ENCODE data around the gene THADA.
"Not testable (repeated sequence)": the region's sequence is repeated elsewhere in the genome, so short reads cannot be mapped to it uniquely, and the experiment has no call there.

THADA gene

DNA sequence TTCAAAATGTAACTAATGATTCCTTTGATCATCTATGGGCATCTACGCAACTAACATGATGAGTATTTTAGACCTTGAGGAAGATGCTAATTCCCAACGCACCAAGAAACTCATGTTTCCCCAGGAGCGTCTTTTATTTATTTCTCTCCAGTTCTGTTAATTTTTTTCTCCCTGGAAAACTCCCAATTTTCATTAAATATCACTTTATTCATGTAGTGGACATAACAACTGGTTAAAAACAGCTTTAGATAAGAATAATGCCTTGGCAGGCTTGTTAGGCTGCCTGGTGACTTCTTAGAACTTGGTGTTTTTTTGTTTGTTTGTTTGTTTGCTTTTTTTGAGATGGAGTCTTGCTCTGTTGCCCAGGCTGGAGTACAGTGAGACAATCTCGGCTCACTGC, 306.5 kb downstream of the THADA start:
- no peak for DNase-seq

DNA sequence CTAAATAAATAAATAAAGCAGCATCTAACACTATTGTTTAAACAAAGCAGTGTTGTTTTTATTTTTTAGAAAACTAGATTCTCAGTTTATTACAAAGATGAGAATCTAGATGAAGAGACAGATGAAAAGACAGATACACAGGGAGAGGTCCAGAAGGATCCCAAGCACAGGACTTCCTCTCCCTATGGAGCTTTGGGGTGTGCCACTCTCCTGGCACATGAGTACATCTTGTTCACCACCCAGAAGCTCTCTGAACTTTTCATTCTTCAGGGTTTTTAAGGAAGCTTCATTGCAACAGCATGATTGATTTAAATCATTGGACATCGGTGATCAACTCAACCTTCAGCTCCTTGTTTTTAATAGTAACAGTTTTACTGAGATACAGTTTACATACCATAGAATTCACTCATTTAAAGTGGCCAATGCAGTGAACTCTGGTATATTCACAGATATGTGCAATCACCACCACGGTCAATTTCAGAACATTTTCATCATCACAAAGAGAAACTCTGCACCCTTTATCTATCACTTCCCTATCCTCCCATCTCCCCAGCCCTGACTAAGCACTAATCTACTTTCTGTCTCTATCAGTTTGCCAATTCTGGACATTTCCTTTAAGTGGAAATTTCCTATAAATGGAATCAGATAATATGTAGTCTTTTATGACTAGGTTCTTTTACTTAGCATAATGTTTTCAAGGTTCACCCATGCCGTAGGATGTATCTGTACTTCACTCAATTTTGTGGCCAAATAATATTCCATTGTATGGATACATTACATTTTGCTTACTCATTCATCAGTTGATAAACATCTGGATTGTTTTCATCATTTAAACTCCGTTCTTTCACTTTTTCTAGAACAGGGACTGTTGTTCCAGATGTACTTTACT, 307.2 kb downstream of the THADA start:
- no peak for DNase-seq

DNA sequence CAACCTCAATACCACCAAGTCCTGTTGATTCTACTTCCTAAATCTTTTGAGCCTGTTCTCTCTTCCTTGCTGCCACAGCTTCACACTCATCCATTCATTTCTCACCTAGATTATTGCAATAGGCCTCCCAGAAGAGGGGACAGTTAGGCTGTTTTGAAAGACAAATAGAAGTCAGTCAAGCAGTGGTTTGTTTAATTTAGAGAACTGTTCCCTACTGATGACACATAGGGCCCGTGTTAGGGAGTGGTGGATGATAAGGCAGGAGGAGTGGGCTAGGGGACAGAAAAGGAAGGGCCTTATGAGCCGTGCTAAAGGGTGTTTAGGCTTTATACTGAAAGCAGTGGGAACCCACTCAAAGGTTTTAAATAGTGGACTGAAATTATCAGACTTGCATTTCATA, 309.9 kb downstream of the THADA start:
- no peak for DNase-seq

DNA sequence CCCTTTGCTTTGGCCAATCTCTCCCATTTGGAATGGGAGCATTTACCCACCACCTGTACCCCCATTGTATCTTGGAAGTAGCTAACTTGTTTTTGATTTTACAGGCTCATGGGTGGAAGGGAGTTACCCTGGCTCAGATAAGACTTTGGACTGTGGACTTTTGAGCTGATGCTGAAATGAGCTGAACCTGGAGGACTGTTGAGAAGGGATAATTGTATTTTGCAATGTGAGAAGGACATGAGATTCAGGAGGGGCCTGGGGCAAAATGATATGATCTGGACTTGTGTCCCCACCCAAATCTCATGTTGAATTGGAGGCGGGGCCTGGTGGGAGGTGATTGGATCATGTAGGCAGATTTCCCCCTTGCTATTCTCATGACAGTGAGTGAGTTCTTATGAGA, 310.9 kb downstream of the THADA start:
- DNase-seq, result no peak

DNA sequence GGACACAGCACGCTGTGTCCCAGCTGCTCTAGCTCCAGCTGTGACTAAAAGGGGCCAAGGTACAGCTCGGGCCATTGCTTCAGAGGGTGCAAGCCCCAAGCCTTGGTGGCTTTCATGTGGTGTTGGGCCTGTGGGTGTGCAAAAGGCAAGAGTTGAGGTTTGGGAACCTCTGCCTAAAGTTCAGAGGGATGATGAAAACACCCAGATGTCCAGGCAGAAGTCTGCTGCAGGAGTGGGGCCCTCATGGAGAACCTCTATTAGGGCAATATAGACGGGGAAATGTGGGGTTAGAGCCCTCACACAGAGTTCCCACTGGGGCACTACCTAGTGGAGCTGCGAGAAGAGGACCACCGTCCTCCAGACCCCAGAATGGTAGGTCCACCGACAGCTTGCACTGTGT, 311.5 kb downstream of the THADA start:
- DNase-seq, result not testable (repeated sequence)

DNA sequence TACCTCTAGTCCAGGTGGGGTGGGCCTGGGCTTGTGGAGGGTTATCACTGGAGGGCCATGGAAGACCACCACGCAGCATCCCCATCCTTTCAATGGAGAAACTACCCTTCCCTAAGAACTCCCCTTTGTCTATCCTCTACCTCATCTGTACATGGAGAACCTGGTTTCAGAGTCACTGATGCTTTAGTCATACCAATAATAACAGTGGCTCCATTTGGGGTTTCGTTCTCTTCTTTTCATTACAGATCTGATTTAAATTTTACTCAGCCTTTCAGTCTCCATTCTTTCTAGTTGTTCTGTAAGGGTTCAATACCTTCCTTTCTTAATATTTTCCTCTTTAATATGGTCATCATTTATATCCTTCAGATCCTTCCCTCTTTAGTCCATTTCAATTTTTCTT, 314.8 kb downstream of the THADA start:
- DNase-seq, result no peak

DNA sequence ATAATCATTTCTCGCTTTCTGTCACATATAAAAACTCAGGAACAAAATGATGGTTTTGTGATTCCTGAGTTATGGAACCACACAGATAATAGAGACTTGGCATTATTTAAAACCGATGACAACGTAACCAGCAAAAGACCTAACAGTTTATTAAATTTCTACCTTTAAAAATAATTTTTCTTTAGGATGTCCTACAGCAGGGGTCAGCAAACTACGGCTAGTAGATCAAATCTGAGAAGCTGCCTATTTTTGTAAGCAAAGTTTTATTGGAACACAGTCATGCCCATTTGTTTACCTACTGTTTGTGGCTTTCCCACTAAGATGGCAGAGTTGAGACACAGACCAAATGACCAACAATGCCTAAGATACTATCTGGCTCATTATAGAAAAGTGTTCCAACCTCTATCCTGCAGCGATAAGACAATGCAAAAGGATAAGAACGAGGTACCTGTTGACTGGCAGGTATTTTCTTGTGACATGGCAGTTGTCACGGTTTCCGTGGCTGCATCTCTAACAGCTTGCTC, 316.5 kb downstream of the THADA start:
- DNase-seq, result no peak

DNA sequence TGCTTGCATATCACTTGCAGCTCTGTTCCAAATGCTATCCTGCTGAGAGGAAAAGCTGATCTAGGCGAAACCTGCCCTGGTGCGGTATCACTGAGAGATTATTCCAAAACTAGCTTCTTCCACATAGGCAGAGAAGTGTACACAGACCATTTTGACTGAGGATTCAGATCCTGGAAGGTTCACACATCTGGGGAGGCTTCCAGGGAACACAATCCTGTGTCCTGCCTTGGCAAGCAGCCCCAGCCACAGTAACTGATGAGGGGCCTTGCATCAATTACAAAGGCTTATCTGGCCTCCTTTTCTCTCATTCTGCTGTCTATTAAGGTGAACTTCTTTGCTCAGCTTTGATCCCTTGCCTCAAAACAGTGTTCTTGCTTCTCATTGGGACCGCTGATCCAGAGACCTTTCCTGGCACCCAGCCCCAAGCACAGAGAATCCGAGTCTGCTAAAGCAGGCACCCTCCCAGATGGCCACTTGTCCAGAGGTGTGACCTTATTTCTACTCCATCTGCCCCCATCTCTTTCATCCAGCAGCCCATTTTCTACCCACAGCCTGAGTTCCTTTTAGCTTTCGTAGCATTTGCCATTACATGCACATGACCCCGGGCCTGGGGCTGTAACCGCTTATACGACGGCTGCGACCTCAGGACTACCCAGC, 317.1 kb downstream of the THADA start:
- no peak for DNase-seq

DNA sequence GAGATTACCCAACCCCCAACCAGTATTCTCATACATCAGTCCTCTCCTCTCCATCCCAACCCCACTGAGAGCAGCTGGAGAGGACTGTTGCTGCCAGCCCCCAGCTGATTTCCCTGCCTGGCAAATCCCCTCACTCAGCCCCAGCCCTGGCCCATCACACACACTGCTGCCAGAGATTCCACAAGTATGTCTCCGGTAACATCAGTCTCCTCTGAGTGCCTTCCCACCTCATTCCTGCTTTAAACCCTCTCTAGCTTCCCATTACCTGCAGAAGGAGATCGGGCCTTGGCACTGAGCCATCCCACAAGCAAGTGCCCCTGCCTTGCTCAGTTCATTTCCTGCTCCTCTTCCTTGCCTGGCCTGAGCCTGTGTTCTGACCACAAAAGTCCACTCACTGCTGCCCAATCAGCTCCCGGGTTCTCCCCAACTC, 318.9 kb downstream of the THADA start:
- DNase-seq, result no peak

DNA sequence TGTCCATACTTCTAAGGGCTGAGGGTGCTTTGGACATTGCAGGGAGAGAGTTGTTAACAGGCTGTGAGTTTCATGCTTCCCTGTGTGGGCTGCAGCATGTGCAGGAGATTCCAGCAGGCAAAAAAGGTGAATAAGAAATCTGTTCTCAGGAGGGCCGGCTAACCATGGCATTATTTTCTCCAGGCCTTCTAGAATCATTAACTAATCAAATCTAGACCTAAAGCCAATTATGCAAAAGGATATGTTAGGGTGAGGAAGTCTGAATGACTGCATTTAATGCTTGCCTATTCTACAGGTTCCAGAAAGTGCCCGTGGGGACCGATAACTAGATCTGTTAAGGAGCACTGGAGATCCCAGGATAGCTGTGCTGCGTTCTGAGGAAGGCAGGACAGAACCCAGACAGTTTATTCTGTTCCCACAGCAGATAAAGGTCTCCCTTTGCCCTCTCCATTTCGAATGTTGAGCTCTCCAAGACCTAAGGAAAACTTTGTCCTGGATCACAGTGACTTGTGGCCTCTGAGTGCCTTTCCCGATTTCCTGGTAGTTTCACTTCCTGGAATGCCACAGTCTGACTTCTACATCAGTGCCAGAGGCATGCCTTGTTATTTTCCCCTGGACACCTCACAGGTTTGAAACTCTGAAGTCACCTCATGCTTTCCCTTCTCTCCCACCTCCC, 319.4 kb downstream of the THADA start:
- DNase-seq, result no peak

DNA sequence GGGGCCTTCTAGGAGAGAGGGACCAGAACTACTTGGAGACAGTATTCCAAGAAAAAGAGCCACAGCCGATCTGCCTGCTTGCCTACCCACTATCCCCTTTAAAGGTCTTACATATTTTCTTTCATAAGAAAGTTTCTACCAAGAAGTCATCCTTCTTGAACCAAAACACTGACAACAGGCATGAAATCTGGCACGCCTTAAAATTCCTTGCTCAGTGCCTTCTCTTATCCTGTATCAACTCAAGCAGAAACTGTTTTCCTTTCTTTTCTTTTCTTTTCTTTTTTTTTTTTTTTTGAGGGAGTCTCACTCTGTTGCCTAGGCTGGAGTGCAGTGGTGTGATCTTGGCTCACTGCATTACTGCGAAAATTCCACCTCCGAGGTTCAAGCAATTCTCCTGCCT, 321.1 kb downstream of the THADA start:
- DNase-seq, result no peak

DNA sequence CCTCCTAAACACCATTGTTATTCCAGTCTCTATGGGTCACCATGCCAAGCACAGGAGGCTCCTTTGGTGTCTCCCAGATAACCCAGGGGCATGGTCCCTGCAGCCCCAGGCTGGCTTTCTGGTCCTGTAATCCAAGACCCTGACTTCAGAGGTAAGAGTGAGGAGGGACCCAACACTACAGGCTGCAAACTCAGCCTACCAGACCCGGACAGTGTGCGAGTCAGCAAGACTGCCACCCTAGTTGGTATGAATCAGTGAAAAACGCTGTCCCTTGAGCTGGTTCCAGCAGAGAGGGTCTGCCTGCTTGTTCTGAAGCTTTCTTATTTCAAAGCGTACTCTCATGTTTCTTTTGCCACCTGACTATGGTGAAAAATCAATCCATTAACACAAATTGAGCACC, 321.8 kb downstream of the THADA start:
- DNase-seq, result no peak

DNA sequence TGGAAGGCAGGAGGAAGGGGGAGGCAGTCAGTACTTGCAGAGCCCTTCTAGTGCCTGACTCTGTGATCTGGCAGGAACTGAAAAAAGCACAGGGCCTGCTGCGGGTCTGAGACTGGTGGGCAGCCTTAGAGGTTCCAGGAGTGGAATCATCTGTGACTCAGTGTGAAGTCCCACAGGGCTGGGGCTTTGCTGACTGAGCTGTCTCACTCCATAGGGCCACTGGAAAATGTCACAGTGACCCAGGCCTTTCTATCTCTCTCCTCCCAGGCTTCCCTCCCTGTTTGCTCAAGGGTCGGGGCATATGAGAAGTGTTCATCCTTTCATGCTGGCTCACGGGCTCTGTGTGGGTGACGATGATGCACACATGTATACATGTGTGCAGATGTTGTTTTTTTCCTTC, 322.3 kb downstream of the THADA start:
- peak; percentile 43 for DNase-seq

DNA sequence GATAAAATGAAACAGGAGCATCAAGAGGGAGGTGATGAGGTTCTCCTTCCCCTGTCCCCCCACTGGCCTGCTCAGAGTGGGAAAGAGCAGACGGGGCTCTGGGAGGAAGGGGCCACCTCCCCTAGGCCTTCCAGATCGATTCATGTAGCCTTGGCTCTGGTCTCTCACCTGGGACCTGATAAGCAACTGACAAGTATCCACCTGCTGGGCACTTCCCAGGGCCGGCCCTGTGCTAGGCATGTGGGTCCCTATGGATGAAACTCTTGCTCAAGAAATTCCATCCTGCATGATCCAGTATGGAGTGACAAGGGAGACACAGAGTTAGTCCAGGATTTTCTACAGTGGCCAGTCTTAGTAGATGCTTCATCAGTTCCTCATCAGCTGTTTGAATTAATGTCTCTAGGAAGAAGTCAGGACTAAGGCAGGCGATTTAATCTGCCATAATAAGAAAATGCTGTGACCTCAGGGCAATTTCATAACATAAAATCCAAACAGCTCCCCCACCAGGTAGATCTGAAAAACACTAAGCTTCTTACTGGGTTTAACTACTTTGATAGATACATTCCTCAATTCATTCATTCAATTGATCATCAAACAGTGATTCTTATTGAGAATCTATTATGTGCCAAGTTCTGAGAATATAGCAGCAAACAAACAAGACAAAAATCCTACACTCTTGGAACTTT, 324.8 kb downstream of the THADA start:
- DNase-seq, result no peak

DNA sequence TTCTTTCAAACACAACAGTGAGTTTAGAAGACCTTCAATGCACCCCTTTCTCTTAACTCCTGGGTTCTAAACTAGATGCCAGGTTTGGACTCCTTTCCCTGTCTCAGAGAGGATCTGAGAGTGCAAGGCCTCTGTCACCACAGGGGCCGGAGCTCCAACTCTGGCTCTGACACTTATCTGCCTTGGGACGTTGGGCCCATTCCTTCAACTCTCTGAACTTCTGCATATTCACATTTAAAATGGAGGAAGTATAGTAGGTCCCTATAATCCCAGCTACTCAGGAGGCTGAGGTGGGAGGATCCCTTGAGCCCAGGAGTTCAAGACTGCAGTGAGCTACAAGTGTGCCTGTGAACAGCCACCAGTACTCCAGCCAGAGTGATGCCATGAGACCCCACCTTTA, 325.4 kb downstream of the THADA start:
- DNase-seq, result no peak

DNA sequence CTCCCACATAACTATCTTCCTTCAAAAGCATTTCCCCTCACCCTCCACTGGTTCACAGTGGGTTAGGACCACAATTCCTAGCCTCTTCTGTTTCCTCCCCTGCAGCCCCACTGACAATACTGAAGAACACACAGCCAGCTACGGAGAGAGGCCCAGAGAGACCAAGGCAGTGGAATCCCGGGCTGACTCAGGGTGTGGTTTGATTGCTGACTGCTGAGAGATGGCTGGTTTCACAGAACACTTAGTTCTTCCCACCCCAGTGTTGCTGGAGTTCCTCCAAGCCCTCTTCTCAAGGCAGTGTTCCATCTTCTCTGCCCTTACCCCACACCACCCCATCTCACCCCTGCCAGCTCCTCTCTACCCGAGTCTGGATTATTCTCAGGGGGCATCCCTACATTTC, 326.1 kb downstream of the THADA start:
- peak; percentile 44 for DNase-seq

DNA sequence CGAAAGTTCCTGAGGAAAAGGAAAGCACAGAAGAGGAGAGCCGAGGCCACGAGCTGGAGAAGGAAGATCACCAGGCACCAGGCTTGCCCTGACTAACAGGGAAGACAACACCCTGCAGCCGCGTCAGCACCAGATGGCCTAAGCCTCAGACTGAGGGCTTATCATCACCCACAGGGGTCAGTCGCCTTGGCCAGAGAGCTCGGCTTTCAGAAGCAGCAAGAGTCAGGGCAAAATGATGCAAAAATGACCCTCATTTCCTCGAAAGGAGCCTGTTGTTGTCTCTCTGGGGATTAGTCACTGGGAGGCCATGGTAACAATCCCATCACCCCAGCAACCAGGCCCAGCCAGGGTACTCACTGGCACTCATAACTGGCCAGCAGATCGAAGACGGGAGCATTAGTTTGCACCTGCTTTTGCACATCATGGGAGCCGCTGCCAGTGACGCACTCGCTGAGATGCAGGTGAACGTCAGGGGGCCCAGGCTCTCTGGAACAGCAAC, 326.7 kb downstream of the THADA start:
- no peak for DNase-seq

DNA sequence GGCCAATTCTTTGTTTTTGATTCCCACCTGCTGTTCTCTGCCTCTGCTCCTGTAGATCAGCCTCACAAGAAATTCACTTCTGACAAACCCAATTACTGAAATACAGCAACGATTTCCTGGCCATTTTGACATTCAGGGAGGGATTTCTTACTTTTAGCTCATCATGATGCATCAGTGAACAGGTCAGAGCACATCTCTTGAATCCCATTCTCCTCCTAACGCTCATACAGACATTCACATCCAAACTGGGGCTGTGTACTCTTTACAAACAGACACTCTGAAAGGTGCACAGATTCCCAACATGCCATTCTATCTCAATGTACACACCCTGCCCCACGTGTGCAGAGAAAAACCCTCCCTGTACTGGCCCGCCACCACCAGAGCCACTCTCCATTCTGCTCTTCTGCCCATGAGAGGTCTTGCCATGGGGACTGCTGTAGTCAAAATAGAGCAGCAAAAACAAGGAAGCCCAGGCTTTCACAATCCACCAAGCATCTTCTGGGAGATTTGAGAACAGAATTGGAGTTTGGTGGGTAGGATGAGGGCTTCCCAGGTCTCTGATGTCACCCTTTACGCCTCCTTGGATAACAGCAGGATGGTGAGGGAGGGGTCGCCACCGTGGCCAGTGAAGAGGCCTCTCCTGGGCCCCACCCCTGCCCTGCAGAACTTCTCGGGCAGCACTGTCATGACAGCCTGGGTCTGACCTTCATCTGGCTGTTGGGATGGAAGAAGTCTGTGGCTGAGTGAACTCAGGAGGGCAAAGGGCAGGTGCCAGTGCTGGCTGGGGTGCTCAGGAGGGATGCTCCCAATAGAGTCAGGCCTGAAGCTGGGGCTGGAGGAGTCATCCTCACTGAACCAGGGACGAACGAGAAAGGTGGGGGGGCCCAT, 327.5 kb downstream of the THADA start:
- DNase-seq, result no peak

DNA sequence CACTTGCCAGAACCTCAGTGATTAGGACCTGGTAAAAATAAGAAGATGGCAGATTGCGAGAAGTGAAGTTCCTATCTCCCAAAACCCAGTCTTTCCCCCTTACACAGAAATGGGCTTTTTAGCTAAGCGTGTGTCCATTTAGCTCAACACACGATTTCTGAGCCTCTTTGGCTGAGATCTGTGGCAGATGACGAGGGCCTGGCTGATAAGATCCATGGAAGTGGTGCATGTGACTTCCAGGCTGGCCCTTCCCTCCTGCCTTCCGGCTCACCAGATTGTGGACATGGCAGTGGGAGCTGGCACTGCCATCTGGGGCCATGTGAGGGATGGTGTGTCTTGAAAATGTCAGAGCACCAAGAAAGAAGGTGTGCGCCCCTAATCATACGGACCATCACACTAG, 328.5 kb downstream of the THADA start:
- no peak for DNase-seq

DNA sequence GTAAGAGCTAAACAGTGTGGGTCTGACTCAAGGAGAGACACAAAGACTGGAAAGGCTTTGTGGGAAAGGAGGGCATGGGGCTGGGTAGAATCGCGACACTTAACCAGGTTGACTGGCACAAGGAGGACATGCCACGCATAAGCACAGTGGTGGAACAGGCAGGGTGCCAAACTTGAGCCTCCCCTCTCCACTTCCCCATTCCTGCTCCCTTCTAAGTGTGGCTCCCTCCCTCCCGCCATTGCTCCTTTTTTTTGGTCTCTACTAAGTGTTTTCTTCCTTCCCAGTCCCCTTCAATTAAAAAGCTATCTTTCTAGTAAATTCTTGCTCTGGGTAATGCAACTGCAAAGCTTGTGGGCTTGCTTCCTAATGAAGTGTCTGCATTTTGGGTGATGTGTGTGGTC, 329.1 kb downstream of the THADA start:
- no peak for DNase-seq

DNA sequence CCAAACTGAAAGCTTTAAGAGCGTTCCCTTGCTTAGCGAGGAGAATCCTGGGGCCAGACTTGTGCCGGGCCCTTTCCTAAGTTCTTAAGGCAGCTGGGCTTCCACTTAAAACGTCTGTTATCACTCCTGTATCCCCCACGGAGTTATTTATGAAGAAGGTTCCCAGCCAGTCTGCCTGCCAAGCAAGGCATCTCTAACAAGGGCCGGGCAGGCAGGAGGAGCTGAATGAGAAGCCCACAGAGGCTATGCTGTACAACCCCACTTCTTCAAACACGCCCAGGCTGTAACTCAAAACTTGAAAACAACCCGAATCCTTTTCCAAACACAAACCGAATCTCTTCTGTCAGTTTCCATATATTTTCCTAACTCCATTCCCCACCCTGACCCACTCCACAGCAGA, 330.4 kb downstream of the THADA start:
- DNase-seq, result no peak

DNA sequence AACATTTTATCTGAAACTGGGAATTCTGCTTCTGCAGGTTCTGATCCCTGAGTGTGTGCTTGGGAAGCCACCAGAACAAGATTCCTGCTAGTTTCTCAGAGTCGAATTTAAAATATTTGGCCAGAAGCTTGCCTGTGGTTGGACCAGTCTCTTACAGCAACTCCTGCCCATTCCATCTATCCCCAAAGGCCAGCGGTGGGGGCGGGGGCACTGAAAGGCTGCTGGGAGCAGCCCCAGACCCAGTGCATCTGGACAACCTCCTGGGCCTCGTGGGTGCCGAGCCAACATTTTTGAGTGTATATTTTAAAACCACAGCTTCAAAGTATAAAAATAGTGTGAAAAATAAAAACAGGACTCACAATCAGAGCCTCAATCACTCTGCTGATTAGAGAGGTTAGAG, 330.8 kb downstream of the THADA start:
- no peak for DNase-seq

Data from stimulated activated CD8-positive, alpha-beta memory T cell treated with anti-CD3 and anti-CD28 coated beads, Interleukin-4, amount 100 ng/mL, for 48 hours (primary cell).